IMR-90 (cell line): ENCODE results near the gene COL2A1. TPM values are rescaled to one million over a fixed set of nuclear protein-coding genes. Genes with fewer than 3 reads are reported as not detected.
A peak's percentile ranks its signal among the peaks of the same experiment; 100 is the strongest.

Experiments
- ATAC-seq: fragments of 200-7000 bp; cut with Tn5 transposase; 2 replicates; pipeline ENCODE4 v1.9.1; 2020; ENCODE audit warnings: low read depth, mild to moderate bottlenecking, moderate library complexity
- BruUV-seq: library from RNA; stranded (reverse); fragments of 400-500 nt; replicated peaks from 2 replicates; lab custom pipeline; 2021; lab: Mats Ljungman, UMichigan
- CTCF ChIA-PET: fragments of 300-600 bp; formaldehyde crosslinking; extraction: SDS; loops from one replicate; lab custom pipeline; 2021; ENCODE audit warnings: antibody characterized with exemption; lab: Yijun Ruan, JAX
- POLR2A ChIA-PET: fragments of 300-600 bp; sonication (Branson Sonifier 250); formaldehyde crosslinking; loops from one replicate; lab custom pipeline; 2022; ENCODE audit warnings: antibody characterized with exemption; ENCODE audit not compliant: unreplicated experiment; lab: Charles Lee
- DNase-seq: peaks from one replicate; pipeline ENCODE4 v3.0.0; 2013
- H2AFZ ChIP-seq: replicated peaks from 2 replicates; pipeline ENCODE3; 2013; ENCODE audit warnings: low read length, mild to moderate bottlenecking; ENCODE audit not compliant: poor library complexity
- H2AK5ac ChIP-seq: 2 replicates; pipeline ENCODE4 v1.6.1; 2013; ENCODE audit warnings: low read depth, low read length, inconsistent platforms
- H2AK9ac ChIP-seq: replicated peaks from 2 replicates; pipeline ENCODE3; 2013; ENCODE audit warnings: mild to moderate bottlenecking, low read depth, low read length, moderate library complexity; ENCODE audit not compliant: poor library complexity
- H2BK120ac ChIP-seq: 2 replicates; pipeline ENCODE4 v1.6.1; 2013; ENCODE audit warnings: low read depth, low read length, inconsistent platforms
- H2BK15ac ChIP-seq: 3 replicates; pipeline ENCODE4 v1.6.1; 2013; ENCODE audit warnings: low read depth, low read length, inconsistent platforms
- H2BK20ac ChIP-seq: 2 replicates; pipeline ENCODE4 v1.6.1; 2013; ENCODE audit warnings: low read depth, mild to moderate bottlenecking, inconsistent platforms, low read length, moderate library complexity
- H2BK5ac ChIP-seq: 2 replicates; pipeline ENCODE4 v1.6.1; 2013; ENCODE audit warnings: mild to moderate bottlenecking, low read depth, low read length, inconsistent platforms; ENCODE audit not compliant: poor library complexity, severe bottlenecking
- H3K14ac ChIP-seq: replicated peaks from 2 replicates; pipeline ENCODE4 v1.6.1; 2013; ENCODE audit warnings: low read depth, low read length, inconsistent platforms
- H3K18ac ChIP-seq: 2 replicates; pipeline ENCODE4 v1.6.1; 2013; ENCODE audit warnings: low read depth, low read length, control low read depth
- H3K23ac ChIP-seq: 2 replicates; pipeline ENCODE4 v1.6.1; 2013; ENCODE audit warnings: low read depth, low read length, inconsistent platforms
- H3K27ac ChIP-seq: 2 replicates; pipeline ENCODE4 v1.5.1; 2013; ENCODE audit warnings: mild to moderate bottlenecking, control low read depth, low read length; ENCODE audit not compliant: insufficient read depth
- H3K27me3 ChIP-seq: 2 replicates; pipeline ENCODE4 v1.6.1; 2013; ENCODE audit warnings: low read length; ENCODE audit not compliant: control insufficient read depth, insufficient read depth
- H3K36me3 ChIP-seq: 2 replicates; pipeline ENCODE4 v1.6.1; 2013; ENCODE audit warnings: low read length, mixed read lengths; ENCODE audit not compliant: control insufficient read depth, insufficient read depth
- H3K4ac ChIP-seq: 2 replicates; pipeline ENCODE4 v1.6.1; 2013; ENCODE audit warnings: low read depth, low read length, inconsistent platforms
- H3K4me1 ChIP-seq: 2 replicates; pipeline ENCODE4 v1.6.1; 2013; ENCODE audit warnings: low read length, mixed read lengths; ENCODE audit not compliant: control insufficient read depth, insufficient read depth
- H3K4me2 ChIP-seq: 2 replicates; pipeline ENCODE4 v1.6.1; 2013; ENCODE audit warnings: low read depth, mild to moderate bottlenecking, control low read depth, low read length, moderate library complexity
- H3K4me3 ChIP-seq: 2 replicates; pipeline ENCODE4 v1.5.1; 2013; ENCODE audit warnings: low read depth, mild to moderate bottlenecking, control low read depth, low read length, moderate library complexity; ENCODE audit not compliant: insufficient read depth
- H3K56ac ChIP-seq: 2 replicates; pipeline ENCODE4 v1.6.1; 2013; ENCODE audit warnings: low read length, inconsistent platforms; ENCODE audit not compliant: insufficient read depth; ENCODE audit errors: extremely low read depth
- H3K79me1 ChIP-seq, 2 experiments: 2 replicates each; pipeline ENCODE4 v1.6.1; 2013; ENCODE audit warnings: low read length in 2 of 2, inconsistent platforms in 1 of 2, low read depth in 1 of 2
- H3K9ac ChIP-seq: 2 replicates; pipeline ENCODE4 v1.6.1; 2013; ENCODE audit warnings: low read depth, low read length, control low read depth
- H3K9me1 ChIP-seq: 2 replicates; pipeline ENCODE4 v1.6.1; 2013; ENCODE audit warnings: low read length, inconsistent platforms; ENCODE audit not compliant: insufficient read depth
- H3K9me3 ChIP-seq: 2 replicates; pipeline ENCODE4 v1.6.1; 2013; ENCODE audit warnings: low read length; ENCODE audit not compliant: control insufficient read depth, insufficient read depth
- H4K20me1 ChIP-seq: 2 replicates; pipeline ENCODE4 v1.6.1; 2013; ENCODE audit warnings: low read length, inconsistent platforms; ENCODE audit not compliant: insufficient read depth
- H4K5ac ChIP-seq: 2 replicates; pipeline ENCODE4 v1.6.1; 2013; ENCODE audit warnings: mild to moderate bottlenecking, low read depth, low read length, control low read depth
- H4K8ac ChIP-seq, 2 experiments: 2 replicates each; pipeline ENCODE4 v1.6.1; 2013; ENCODE audit warnings: low read depth in 2 of 2, low read length in 2 of 2, control low read depth in 1 of 2, inconsistent platforms in 1 of 2
- H4K91ac ChIP-seq: 2 replicates; pipeline ENCODE4 v1.6.1; 2013; ENCODE audit warnings: low read depth, low read length, inconsistent platforms; ENCODE audit not compliant: insufficient read depth
- BHLHE40 ChIP-seq: fragments of 150-350 bp; IDR thresholded peaks from 2 replicates; pipeline ENCODE4 v1.6.1; 2016; ENCODE audit warnings: mild to moderate bottlenecking, low read depth, low read length
- CEBPB ChIP-seq: IDR thresholded peaks from 2 replicates; pipeline ENCODE4 v1.6.1; 2012; ENCODE audit warnings: low read depth, low read length, improper control_type of control experiment
- CHD1 ChIP-seq: IDR thresholded peaks from 2 replicates; pipeline ENCODE4 v1.6.1; 2012; ENCODE audit warnings: low read depth, low read length, improper control_type of control experiment
- FOS ChIP-seq: fragments of 150-350 bp; IDR thresholded peaks from 2 replicates; pipeline ENCODE4 v1.6.1; 2016; ENCODE audit warnings: low read depth, low read length
- MAFK ChIP-seq: IDR thresholded peaks from 2 replicates; pipeline ENCODE4 v1.6.1; 2012; ENCODE audit warnings: low read depth, low read length, improper control_type of control experiment
- MAZ ChIP-seq: IDR thresholded peaks from 2 replicates; pipeline ENCODE4 v1.6.1; 2012; ENCODE audit warnings: low read depth, mild to moderate bottlenecking, low read length, improper control_type of control experiment, moderate library complexity, borderline replicate concordance
- MXI1 ChIP-seq: IDR thresholded peaks from 2 replicates; pipeline ENCODE4 v1.6.1; 2012; ENCODE audit warnings: low read depth, mild to moderate bottlenecking, low read length, moderate library complexity, borderline replicate concordance
- NFE2L2 ChIP-seq: fragments of 150-350 bp; IDR thresholded peaks from 2 replicates; pipeline ENCODE4 v1.6.1; 2016; ENCODE audit warnings: low read depth, mild to moderate bottlenecking, low read length
- POLR2A ChIP-seq: IDR thresholded peaks from 2 replicates; pipeline ENCODE4 v1.6.1; 2012; ENCODE audit warnings: mild to moderate bottlenecking, low read depth, low read length
- RAD21 ChIP-seq: IDR thresholded peaks from 2 replicates; pipeline ENCODE4 v1.6.1; 2012; ENCODE audit warnings: low read length, improper control_type of control experiment
- RCOR1 ChIP-seq: IDR thresholded peaks from 2 replicates; pipeline ENCODE4 v1.6.1; 2012; ENCODE audit warnings: mild to moderate bottlenecking, low read length, improper control_type of control experiment; ENCODE audit not compliant: insufficient replicate concordance
- RFX5 ChIP-seq: IDR thresholded peaks from 2 replicates; pipeline ENCODE4 v1.8.0; 2012; ENCODE audit warnings: low read depth, mild to moderate bottlenecking, low read length, moderate library complexity
- SMC3 ChIP-seq: fragments of 150-350 bp; IDR thresholded peaks from 2 replicates; pipeline ENCODE4 v1.6.1; 2016; ENCODE audit warnings: low read depth, mild to moderate bottlenecking, antibody characterized with exemption, low read length, moderate library complexity
- WGBS, 2 experiments: methylation state at CpG; one replicate each; pipeline versions ENCODE4 v1.1.5 to v1.1.7; 2013; ENCODE audit warnings: missing lambda C conversion rate in 2 of 2; ENCODE audit not compliant: insufficient read length in 1 of 2; ENCODE audit errors: extremely low coverage in 2 of 2; 5-methylcytosine and 5-hydroxymethylcytosine counted together
- dilution Hi-C: fragments of 300-500 bp; cut with HindIII; formaldehyde crosslinking; loops from one replicate; pipeline ENCODE4 v1.14.3; 2018; ENCODE audit warnings: low sequenced_read_pairs; ENCODE audit not compliant: unreplicated experiment
- in situ Hi-C: fragments of 300-500 bp; cut with MboI; formaldehyde crosslinking; loops from 3 replicates; pipeline ENCODE4 v1.14.3; 2019; ENCODE audit warnings: low sequenced_read_pairs, inconsistent platforms, mixed read lengths
- intact Hi-C: fragments of 100-400 bp; cut with micrococcal nuclease; formaldehyde crosslinking; loops from 2 replicates; pipeline ENCODE4 v1.10.0; 2022
- polyA plus RNA-seq, 3 experiments: library from polyadenylated mRNA; depleted of rRNA; stranded (reverse); fragments of >200 nt; gene quantifications; 2 replicates each; pipeline ENCODE4 v1.2.3, GENCODE V29; 2012; ENCODE audit warnings: low replicate concordance in 1 of 3
- total RNA-seq: library from RNA; depleted of rRNA; stranded (reverse); fragments of >200 nt; gene quantifications from 2 replicates; pipeline ENCODE4 v1.2.3, GENCODE V29; 2012
- TF ChIP-seq, protein P1 (sequence below): conservative IDR thresholded peaks from 2 replicates; pipeline ENCODE4 v1.5.1; 2012; ENCODE audit warnings: mild to moderate bottlenecking, low read depth, low read length, improper control_type of control experiment
- TF ChIP-seq, protein P2 (sequence below): fragments of 150-350 bp; IDR thresholded peaks from 2 replicates; pipeline ENCODE4 v1.6.1; 2017; ENCODE audit warnings: mild to moderate bottlenecking, antibody characterized with exemption, low read length, low read depth
- TF ChIP-seq, protein P3 (sequence below): fragments of 150-350 bp; IDR thresholded peaks from 2 replicates; pipeline ENCODE4 v1.6.1; 2016; ENCODE audit warnings: low read depth, mild to moderate bottlenecking, low read length, moderate library complexity, borderline replicate concordance

Gene COL2A1
- total and polyA plus RNA-seq, 2 of the 4 experiments (the other 2 are of a cell fraction) = 0.05 TPM; not detected in 1

DNA sequence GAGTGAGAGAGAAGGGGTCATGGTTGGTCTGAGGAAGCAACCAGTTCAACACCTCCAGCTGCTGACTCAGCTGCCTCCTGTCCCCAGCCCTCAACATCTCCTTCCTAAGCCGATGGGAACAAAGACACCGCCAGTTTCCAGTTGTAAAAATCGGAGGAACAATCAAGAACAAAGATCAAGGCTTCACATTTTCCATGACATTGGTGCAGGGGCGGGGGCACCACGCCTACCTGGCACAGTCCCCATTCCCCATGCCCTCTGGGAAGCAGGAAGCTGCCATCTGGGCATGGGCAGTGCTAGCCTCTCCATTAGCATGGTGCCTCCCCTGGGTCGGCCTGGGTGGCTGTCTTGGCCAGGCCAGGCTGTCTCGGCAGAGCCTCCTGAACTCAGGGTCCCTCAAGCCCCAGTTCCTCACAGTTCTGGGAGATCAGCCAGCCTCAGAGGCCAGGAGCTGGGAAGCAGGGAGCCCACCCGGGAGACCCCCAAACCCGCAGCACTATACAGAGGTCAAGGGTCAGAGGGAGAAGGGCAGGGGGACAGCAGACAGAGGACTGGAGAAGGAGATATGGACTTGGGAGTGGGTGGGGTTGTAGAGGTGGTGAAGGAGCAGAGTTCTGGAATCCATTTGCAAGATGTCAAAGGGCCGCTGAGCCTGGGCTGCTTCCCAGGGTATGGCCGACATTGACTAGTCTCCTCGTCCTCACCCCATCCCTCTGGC lies 60.5 kb downstream of the COL2A1 start:
- TF ChIP-seq MXI1 (no peak), BHLHE40 (no peak), CEBPB (no peak), FOS (no peak), NFE2L2 (no peak), POLR2A (no peak), RFX5 (no peak), RAD21 (no peak), MAFK (no peak), CHD1 (no peak), SMC3 (no peak), RCOR1 (no peak), MAZ (no peak)
- TF ChIP-seq, protein P1, sequence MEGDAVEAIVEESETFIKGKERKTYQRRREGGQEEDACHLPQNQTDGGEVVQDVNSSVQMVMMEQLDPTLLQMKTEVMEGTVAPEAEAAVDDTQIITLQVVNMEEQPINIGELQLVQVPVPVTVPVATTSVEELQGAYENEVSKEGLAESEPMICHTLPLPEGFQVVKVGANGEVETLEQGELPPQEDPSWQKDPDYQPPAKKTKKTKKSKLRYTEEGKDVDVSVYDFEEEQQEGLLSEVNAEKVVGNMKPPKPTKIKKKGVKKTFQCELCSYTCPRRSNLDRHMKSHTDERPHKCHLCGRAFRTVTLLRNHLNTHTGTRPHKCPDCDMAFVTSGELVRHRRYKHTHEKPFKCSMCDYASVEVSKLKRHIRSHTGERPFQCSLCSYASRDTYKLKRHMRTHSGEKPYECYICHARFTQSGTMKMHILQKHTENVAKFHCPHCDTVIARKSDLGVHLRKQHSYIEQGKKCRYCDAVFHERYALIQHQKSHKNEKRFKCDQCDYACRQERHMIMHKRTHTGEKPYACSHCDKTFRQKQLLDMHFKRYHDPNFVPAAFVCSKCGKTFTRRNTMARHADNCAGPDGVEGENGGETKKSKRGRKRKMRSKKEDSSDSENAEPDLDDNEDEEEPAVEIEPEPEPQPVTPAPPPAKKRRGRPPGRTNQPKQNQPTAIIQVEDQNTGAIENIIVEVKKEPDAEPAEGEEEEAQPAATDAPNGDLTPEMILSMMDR = no peak
- TF ChIP-seq, protein P2, sequence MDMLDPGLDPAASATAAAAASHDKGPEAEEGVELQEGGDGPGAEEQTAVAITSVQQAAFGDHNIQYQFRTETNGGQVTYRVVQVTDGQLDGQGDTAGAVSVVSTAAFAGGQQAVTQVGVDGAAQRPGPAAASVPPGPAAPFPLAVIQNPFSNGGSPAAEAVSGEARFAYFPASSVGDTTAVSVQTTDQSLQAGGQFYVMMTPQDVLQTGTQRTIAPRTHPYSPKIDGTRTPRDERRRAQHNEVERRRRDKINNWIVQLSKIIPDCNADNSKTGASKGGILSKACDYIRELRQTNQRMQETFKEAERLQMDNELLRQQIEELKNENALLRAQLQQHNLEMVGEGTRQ = no peak
- TF ChIP-seq, protein P3, sequence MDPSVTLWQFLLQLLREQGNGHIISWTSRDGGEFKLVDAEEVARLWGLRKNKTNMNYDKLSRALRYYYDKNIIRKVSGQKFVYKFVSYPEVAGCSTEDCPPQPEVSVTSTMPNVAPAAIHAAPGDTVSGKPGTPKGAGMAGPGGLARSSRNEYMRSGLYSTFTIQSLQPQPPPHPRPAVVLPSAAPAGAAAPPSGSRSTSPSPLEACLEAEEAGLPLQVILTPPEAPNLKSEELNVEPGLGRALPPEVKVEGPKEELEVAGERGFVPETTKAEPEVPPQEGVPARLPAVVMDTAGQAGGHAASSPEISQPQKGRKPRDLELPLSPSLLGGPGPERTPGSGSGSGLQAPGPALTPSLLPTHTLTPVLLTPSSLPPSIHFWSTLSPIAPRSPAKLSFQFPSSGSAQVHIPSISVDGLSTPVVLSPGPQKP = no peak

More for the DNA sequence above, 60.5 kb downstream of the COL2A1 start:
- H2AFZ ChIP-seq = no peak overlapping the region
- H2AK9ac ChIP-seq = peak overlapping the region; percentile 55
- H3K4me1 ChIP-seq = peaks cover 12% of the 10 kb centered on the region
- no peak overlapping the region for H3K18ac ChIP-seq
- intact Hi-C loops (no loop called here), in situ Hi-C loops (no loop called here), dilution Hi-C loops (no loop called here)
- no peak overlapping the region for H4K8ac ChIP-seq
- H3K56ac ChIP-seq = no peak overlapping the region
- H3K4me2 ChIP-seq = no peak overlapping the region
- no peaks in the 10 kb centered on the region for H3K9me3 ChIP-seq
- H3K4me3 ChIP-seq = no peak overlapping the region
- H3K36me3 ChIP-seq = no peaks in the 10 kb centered on the region
- H3K4ac ChIP-seq = no peak overlapping the region
- H2BK15ac ChIP-seq = no peak overlapping the region
- CTCF ChIA-PET = no interaction called here
- peaks cover 6% of the 10 kb centered on the region; the same call in 1 of the 2 replicates for H3K9me1 ChIP-seq
- 86% methylated on average over 6 of the region's 12 CpGs; no CpG with 5 or more reads in 1 of the 2 experiments for WGBS, 2 experiments
- H4K5ac ChIP-seq = no peak overlapping the region
- no peak overlapping the region for H2AK5ac ChIP-seq
- POLR2A ChIA-PET = no interaction called here
- H3K9ac ChIP-seq = no peak overlapping the region
- no peaks in the 10 kb centered on the region; the same call in 1 of the 2 replicates for H4K20me1 ChIP-seq
- H3K14ac ChIP-seq = no peak overlapping the region
- no peak overlapping the region for H2BK20ac ChIP-seq
- H3K27ac ChIP-seq = no peak overlapping the region
- no TSS peak for BruUV-seq
- DNase-seq = no peak
- H3K23ac ChIP-seq = no peak overlapping the region
- no peaks in the 10 kb centered on the region for H3K79me1 ChIP-seq
- H4K91ac ChIP-seq = no peak overlapping the region
- peaks cover 14% of the 10 kb centered on the region for H3K27me3 ChIP-seq
- no peak for ATAC-seq
- no peak overlapping the region for H2BK5ac ChIP-seq
- no peak overlapping the region for H2BK120ac ChIP-seq
